Neural cell (in vitro differentiated cells): Measurements from ENCODE around the gene SP110.

Source experiments
- CTCF ChIP-seq: fragments of 450-650 bp; IDR thresholded peaks from 2 replicates; pipeline ENCODE4 v1.5.1; 2014; ENCODE audit warnings: antibody characterized with exemption, mild to moderate bottlenecking, moderate library complexity; ENCODE audit not compliant: poor library complexity, severe bottlenecking
- SMC3 ChIP-seq: fragments of 450-650 bp; conservative IDR thresholded peaks from 2 replicates; pipeline ENCODE4 v1.6.1; 2014; ENCODE audit warnings: antibody characterized with exemption, mild to moderate bottlenecking, moderate library complexity; ENCODE audit not compliant: poor library complexity

GRCh38 chr2:230218421-230218820 is 1.4 kb downstream of the SP110 start:
- TF ChIP-seq SMC3 = no peak
- no peak for TF ChIP-seq CTCF
